Breast epithelium (tissue), 4 donors: ENCODE data around the gene SLC22A14. TPM values are rescaled to one million over a fixed set of nuclear protein-coding genes. Genes with fewer than 3 reads are reported as not detected.

Source experiments
- DNase-seq, 2 donors: peaks; one replicate each; pipeline ENCODE4 v3.0.0-alpha.2; 2019; ENCODE audit warnings: low spot score in 2 of 2
- H3K27ac ChIP-seq, 2 donors: fragments of 200-600 bp; sonication (generic) in 1 of 2; one replicate each; pipeline ENCODE4 v1.5.1; 2016 to 2019; ENCODE audit warnings: mild to moderate bottlenecking in 1 of 2
- H3K27me3 ChIP-seq, 2 donors: fragments of 200-600 bp; sonication (generic) in 1 of 2; one replicate each; pipeline versions ENCODE4 v1.5.1 to v1.6.0; 2017 to 2019; ENCODE audit warnings: control low read depth in 1 of 2, mild to moderate bottlenecking in 1 of 2
- H3K36me3 ChIP-seq: fragments of 200-600 bp; one replicate; pipeline ENCODE4 v1.5.1; 2019
- H3K4me1 ChIP-seq, 2 donors: fragments of 200-600 bp; sonication (generic); one replicate each; pipeline ENCODE4 v1.5.1; 2016 to 2019; ENCODE audit warnings: control low read depth in 1 of 2
- H3K4me3 ChIP-seq, 3 donors: fragments of 200-600 bp; sonication (generic); 1 replicate in 2 of 3; 2 replicates in 1 of 3; pipeline ENCODE4 v1.5.1; 2016 to 2019; ENCODE audit warnings: mild to moderate bottlenecking in 3 of 3, moderate library complexity in 2 of 3
- H3K9me3 ChIP-seq, 2 donors: fragments of 200-600 bp; sonication (generic) in 1 of 2; one replicate each; pipeline ENCODE4 v1.5.1; 2016 to 2019; ENCODE audit warnings: control low read depth in 1 of 2
- POLR2A ChIP-seq: fragments of 450-650 bp; IDR thresholded peaks from one replicate; pipeline ENCODE4 v1.6.1; 2016; ENCODE audit warnings: antibody characterized with exemption, mild to moderate bottlenecking, moderate library complexity
- POLR2AphosphoS5 ChIP-seq, 3 donors: sonication (generic); formaldehyde crosslinking; IDR thresholded peaks; one replicate each; pipeline ENCODE4 v1.6.1; 2017; ENCODE audit warnings: antibody characterized with exemption in 3 of 3
- intact Hi-C: fragments of 100-400 bp; cut with DNase I; formaldehyde crosslinking; loops from one replicate; pipeline ENCODE4 v1.15.1; 2023; ENCODE audit warnings: low total_unique reads
- total RNA-seq, 3 donors: library from RNA; depleted of rRNA; stranded (reverse); fragments of >200 nt; gene quantifications; one replicate each; pipeline ENCODE4 v1.1.0, GENCODE V29; 2016
- TF ChIP-seq, protein P1 (sequence below), 3 donors: fragments of 450-650 bp; IDR thresholded peaks; one replicate each; pipeline ENCODE4 v1.5.1; 2016 to 2017; ENCODE audit warnings: antibody characterized with exemption in 3 of 3, mild to moderate bottlenecking in 3 of 3, moderate library complexity in 3 of 3

Gene SLC22A14
- total RNA-seq, 3 donors from 2014 or later = 0.29 TPM; not detected in 2

DNA sequence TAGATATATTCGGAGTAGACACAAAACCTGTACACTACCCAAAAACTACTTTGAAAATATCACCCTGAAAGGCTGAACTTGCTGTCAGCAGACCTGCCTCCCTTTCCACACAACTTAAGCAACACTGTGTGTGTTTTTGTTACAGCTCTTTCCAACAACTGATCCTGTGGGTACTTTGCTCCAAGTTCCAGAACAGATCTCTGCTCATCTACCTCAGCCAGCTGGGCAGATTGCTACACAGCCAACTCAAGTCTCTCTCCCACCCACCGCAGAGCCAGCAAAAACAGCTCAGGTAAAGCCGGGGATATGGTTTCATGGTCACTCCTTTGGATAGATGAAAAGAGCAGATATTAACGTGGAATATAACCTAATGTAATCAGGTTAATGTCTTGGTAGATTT is 36.2 kb upstream of the SLC22A14 start:
- DNase-seq = no peak
- no peak overlapping the region for H3K27ac ChIP-seq
- H3K27me3 ChIP-seq = no peaks in the 10 kb centered on the region
- TF ChIP-seq POLR2AphosphoS5 (IDR thresholded peaks at IDR 0.05) = no peak
- TF ChIP-seq, protein P1, sequence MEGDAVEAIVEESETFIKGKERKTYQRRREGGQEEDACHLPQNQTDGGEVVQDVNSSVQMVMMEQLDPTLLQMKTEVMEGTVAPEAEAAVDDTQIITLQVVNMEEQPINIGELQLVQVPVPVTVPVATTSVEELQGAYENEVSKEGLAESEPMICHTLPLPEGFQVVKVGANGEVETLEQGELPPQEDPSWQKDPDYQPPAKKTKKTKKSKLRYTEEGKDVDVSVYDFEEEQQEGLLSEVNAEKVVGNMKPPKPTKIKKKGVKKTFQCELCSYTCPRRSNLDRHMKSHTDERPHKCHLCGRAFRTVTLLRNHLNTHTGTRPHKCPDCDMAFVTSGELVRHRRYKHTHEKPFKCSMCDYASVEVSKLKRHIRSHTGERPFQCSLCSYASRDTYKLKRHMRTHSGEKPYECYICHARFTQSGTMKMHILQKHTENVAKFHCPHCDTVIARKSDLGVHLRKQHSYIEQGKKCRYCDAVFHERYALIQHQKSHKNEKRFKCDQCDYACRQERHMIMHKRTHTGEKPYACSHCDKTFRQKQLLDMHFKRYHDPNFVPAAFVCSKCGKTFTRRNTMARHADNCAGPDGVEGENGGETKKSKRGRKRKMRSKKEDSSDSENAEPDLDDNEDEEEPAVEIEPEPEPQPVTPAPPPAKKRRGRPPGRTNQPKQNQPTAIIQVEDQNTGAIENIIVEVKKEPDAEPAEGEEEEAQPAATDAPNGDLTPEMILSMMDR (IDR thresholded peaks at IDR 0.05) = no peak
- TF ChIP-seq POLR2A = no peak
- H3K9me3 ChIP-seq = no peaks in the 10 kb centered on the region
- no peak overlapping the region for H3K4me3 ChIP-seq
- peaks cover 6% of the 10 kb centered on the region for H3K36me3 ChIP-seq
- H3K4me1 ChIP-seq = no peaks in the 10 kb centered on the region
- intact Hi-C loops = no loop called here

DNA sequence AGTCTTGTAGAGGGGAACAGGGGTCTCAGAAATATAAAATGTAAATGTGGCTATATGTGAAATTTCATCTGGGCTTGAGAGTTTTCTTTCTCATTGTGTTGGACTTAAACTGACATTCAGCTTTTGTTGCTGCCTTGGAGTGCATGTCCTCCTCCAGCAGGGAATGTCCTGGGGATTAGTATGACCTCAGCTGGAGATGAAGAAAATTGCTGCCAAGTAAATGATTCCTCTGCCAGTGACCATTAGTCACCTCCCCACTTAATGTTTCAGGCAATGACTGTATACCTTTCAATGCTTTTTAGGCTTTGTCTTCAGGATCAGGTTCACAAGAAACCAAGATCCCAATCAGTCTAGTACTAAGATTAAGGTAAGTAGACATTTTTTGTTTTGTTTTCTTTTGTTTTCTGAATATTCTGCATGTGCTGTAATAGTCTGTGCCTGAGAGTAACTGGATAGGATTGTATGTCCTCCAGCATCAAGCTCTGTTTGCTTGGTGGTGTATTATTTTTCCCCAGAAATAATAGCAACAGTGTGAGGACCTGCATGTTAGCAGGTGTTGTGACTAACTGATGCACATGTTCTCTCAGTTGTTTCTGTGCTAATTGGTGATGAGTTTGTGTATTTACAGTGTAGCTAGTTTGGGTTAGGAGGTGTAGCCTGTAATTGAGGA is 34.6 kb upstream of the SLC22A14 start:
- H3K4me1 ChIP-seq = no peaks in the 10 kb centered on the region
- H3K27me3 ChIP-seq = no peaks in the 10 kb centered on the region
- no peak overlapping the region for H3K4me3 ChIP-seq
- no peak overlapping the region for H3K27ac ChIP-seq
- no peak for DNase-seq
- intact Hi-C loops = no loop called here
- no peak for TF ChIP-seq POLR2AphosphoS5 (IDR thresholded peaks at IDR 0.05)
- TF ChIP-seq POLR2A = no peak
- TF ChIP-seq, protein P1 (IDR thresholded peaks at IDR 0.05) = no peak
- no peaks in the 10 kb centered on the region for H3K9me3 ChIP-seq
- H3K36me3 ChIP-seq = peaks cover 6% of the 10 kb centered on the region

DNA sequence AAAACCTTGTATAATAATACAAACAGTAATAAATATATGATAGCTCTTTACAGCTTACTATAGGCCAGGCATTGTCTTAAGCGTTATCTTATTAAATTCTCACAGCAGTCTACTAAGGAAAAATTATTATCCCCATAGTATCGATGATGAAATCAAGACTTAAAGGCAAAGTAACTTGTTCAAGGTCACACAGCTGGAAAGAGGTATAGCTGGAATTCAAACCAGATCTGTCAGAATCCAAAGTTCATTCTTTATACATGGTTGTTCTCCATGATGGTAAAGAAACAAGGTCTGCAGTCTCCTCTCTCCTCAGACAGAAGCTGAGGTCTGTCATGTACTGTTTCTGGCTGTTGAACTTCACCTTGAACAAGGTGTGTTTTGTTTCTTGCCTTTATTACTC is 31.9 kb upstream of the SLC22A14 start:
- H3K4me3 ChIP-seq = no peak overlapping the region
- no peak for DNase-seq
- H3K36me3 ChIP-seq = peaks cover 13% of the 10 kb centered on the region
- no peaks in the 10 kb centered on the region for H3K27me3 ChIP-seq
- H3K9me3 ChIP-seq = no peaks in the 10 kb centered on the region
- H3K27ac ChIP-seq = no peak overlapping the region
- intact Hi-C loops = no loop called here
- no peak for TF ChIP-seq POLR2AphosphoS5 (IDR thresholded peaks at IDR 0.05)
- no peak for TF ChIP-seq POLR2A
- TF ChIP-seq, protein P1 (IDR thresholded peaks at IDR 0.05) = no peak
- no peaks in the 10 kb centered on the region for H3K4me1 ChIP-seq

DNA sequence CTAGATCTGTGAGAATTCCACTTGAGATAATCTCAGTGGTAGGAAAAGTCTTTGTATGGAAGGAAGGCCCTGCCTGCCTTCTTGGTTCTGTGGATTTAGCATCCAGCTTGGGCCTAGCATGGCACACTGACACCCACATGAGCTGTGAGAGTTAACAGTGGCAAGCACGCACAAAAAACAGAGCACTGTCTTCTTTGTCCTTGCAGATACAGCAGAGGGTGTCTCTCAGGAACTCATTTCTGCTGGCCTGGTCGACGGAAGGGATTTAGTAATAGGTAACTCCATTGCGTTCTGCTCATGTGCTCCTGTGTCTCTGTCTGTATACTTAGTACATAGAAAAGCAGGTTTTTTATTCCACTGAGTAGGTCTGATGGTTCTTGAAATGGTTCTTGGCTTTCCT is 30.9 kb upstream of the SLC22A14 start:
- no peak overlapping the region for H3K27ac ChIP-seq
- no peak overlapping the region for H3K4me3 ChIP-seq
- TF ChIP-seq, protein P1 (IDR thresholded peaks at IDR 0.05) = no peak
- peaks cover 9% of the 10 kb centered on the region for H3K36me3 ChIP-seq
- no peaks in the 10 kb centered on the region for H3K9me3 ChIP-seq
- intact Hi-C loops = no loop called here
- no peaks in the 10 kb centered on the region for H3K27me3 ChIP-seq
- no peak for DNase-seq
- H3K4me1 ChIP-seq = no peaks in the 10 kb centered on the region

DNA sequence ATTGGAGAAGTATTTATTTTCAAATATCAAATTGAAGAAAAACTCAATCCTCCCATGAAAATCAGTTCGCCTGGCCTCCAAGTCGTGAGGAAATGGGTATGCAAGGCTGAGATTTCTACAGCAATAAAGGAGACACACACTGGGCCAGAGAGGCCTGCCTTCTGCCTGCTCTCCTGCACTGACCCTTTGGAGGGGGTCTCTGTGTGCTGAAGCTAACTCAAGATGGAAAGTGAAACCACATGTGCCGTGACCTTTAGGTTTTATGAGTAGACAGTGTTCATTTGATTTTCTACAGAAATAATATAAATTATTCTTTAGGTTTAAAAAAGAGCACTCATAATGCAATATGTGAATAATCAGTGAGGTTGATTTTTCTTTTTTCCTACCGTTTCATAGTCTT is 28.4 kb upstream of the SLC22A14 start:
- no peaks in the 10 kb centered on the region for H3K9me3 ChIP-seq
- H3K27me3 ChIP-seq = no peaks in the 10 kb centered on the region
- no peak overlapping the region for H3K27ac ChIP-seq
- DNase-seq = no peak
- intact Hi-C loops = no loop called here
- no peak overlapping the region for H3K4me3 ChIP-seq
- TF ChIP-seq POLR2AphosphoS5 (IDR thresholded peaks at IDR 0.05) (no peak), POLR2A (no peak)
- TF ChIP-seq, protein P1 (IDR thresholded peaks at IDR 0.05) = no peak
- peaks cover 6% of the 10 kb centered on the region for H3K36me3 ChIP-seq
- H3K4me1 ChIP-seq = no peaks in the 10 kb centered on the region
